Measurements from ENCODE around the gene RCOR1. TPM values are rescaled to one million over a fixed set of nuclear protein-coding genes. Genes with fewer than 3 reads are reported as not detected.

Gene RCOR1
- total and polyA plus RNA-seq, 11 donors: 2.7 to 20.9 (median 12.1) TPM

DNA sequence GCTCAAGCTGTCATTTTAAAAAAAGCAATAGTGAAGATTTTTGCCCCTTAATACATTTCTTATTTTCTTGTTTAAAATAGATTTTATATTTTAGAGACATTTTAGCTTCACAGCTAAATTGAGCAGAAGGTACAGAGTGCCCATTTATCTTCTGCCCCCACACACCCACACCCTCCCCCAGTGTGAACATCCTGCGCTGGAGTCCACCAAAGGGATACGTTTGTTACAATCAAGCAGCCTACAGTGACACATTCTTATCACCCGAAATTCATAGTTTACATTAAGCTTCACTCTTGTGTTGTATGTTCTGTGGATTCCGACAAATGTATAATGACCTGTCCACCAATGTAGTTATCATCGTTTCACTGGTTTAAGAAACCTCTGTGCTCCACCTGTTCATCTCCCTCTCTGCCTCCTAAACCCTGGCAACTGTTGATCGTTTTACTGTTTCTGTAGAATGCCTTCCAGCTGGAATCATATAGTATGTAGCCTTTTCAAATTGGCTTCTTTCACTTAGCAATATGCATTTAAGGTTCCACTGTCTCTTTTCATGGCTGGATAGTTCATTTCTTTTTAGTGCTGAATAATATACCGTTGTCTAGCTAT lies 93.8 kb downstream of the RCOR1 start:
- intact Hi-C loops (cut with DNase I): loop anchor here in 1 of 10 donors (10.0 kb wide), 1 partner anchor 161 kb away; no protein-coding TSS in a partner anchor
- TF ChIP-seq, protein P1, sequence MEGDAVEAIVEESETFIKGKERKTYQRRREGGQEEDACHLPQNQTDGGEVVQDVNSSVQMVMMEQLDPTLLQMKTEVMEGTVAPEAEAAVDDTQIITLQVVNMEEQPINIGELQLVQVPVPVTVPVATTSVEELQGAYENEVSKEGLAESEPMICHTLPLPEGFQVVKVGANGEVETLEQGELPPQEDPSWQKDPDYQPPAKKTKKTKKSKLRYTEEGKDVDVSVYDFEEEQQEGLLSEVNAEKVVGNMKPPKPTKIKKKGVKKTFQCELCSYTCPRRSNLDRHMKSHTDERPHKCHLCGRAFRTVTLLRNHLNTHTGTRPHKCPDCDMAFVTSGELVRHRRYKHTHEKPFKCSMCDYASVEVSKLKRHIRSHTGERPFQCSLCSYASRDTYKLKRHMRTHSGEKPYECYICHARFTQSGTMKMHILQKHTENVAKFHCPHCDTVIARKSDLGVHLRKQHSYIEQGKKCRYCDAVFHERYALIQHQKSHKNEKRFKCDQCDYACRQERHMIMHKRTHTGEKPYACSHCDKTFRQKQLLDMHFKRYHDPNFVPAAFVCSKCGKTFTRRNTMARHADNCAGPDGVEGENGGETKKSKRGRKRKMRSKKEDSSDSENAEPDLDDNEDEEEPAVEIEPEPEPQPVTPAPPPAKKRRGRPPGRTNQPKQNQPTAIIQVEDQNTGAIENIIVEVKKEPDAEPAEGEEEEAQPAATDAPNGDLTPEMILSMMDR (IDR thresholded peaks at IDR 0.05): no peak
- TF ChIP-seq POLR2A (IDR thresholded peaks at IDR 0.05): no peak
- 85 to 88% (median 87%) methylated on average over 7 of the region's 7 CpGs for WGBS, 4 donors

DNA sequence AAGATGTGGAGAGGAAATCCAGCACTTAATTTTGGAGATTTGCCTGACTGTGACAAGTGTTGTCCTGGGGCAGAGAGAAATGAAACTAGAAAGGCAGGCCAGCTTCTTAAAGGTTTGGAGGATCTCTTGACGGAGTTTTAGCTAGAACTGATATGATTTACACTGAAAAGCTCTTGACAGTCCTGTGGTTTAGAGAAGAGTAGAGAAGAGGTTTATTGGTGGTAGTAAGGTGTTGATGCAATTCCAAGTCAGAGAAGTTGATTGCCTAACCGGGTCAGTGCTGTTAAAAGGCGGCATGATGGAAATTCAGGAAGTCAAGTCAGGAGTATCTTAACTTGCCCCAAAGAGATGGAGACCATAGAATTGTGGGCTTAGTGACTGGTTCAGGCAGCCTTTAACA lies 95.8 kb downstream of the RCOR1 start:
- no peak overlapping the region for H3K4me3 ChIP-seq
- ATAC-seq: no peak
- no peaks in the 10 kb centered on the region for H3K27me3 ChIP-seq
- H3K36me3 ChIP-seq: peaks cover 0 to 8% (median 0%) of the 10 kb centered on the region in 9 donors
- H3K4me1 ChIP-seq: peaks cover 0 to 12% (median 3%) of the 10 kb centered on the region in 12 donors
- intact Hi-C loops (cut with DNase I): loop anchor here in 1 of 10 donors (10.0 kb wide), 1 partner anchor 163 kb away; no protein-coding TSS in a partner anchor
- TF ChIP-seq, protein P1 (IDR thresholded peaks at IDR 0.05): no peak
- no peak for TF ChIP-seq POLR2A (IDR thresholded peaks at IDR 0.05)
- no peak for DNase-seq
- 78 to 90% (median 86%) methylated on average over 3 of the region's 3 CpGs for WGBS, 4 donors
- no peak overlapping the region for H3K27ac ChIP-seq
- no peaks in the 10 kb centered on the region for H3K9me3 ChIP-seq

More for the DNA sequence above, 93.8 kb downstream of the RCOR1 start:
- Histone ChIP-seq H3K27me3 (no peaks in the 10 kb centered on the region), H3K4me3 (no peak overlapping the region), H3K27ac (no peak overlapping the region), H3K36me3 (peaks cover 0 to 22% (median 5%) of the 10 kb centered on the region in 9 donors), H3K9me3 (no peaks in the 10 kb centered on the region), H3K4me1 (peaks cover 0 to 12% (median 0%) of the 10 kb centered on the region in 12 donors)
- ATAC-seq (no peak), DNase-seq (no peak)

DNA sequence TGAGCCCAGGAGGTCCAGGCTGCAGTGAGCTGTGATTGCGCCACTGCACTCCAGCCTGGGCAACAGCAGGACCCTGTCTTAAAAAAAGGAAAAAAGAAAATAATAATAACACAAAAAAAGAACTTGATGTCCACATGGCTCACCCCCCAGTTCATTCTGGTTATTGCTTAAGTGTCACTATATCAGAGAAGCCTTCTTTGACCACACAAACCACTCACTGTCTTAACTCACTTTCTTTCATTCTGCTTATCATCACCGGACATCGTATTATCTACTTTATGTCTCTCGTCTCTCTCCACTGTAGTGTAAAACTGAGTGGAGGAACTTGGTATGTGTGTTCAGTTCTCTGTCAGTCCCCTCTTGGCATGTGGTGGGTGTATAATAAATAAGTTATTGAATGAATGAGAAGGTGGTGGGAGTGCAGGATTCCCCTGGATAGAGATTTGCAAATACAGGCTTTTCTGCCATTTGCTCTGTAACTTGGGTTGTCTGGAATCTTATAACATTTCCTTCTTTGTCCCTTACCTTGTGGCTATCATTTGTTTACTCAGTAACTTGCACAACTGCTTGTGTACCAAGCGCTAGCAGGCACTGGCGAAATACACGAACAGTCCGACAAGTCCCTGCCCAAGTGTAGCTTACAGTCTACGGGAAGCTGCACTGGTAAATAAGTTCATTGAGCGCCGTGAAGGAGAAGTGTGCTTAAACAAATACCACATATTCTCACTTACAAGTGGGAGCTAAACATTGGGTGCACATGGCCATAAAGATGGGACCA lies 98.2 kb downstream of the RCOR1 start:
- intact Hi-C loops (cut with DNase I): loop anchor here in 7 of 10 donors (5.0 to 10.0 kb wide), 10 partner anchors 84 to 404 kb away; partner anchors contain the start of genes RCOR1 (in 3 of the 7), EXOC3L4 (in 2 of the 7), LBHD2 (in 1 of the 7) and TRAF3 (in 1 of the 7)
- TF ChIP-seq, protein P1 (IDR thresholded peaks at IDR 0.05): no peak

DNA sequence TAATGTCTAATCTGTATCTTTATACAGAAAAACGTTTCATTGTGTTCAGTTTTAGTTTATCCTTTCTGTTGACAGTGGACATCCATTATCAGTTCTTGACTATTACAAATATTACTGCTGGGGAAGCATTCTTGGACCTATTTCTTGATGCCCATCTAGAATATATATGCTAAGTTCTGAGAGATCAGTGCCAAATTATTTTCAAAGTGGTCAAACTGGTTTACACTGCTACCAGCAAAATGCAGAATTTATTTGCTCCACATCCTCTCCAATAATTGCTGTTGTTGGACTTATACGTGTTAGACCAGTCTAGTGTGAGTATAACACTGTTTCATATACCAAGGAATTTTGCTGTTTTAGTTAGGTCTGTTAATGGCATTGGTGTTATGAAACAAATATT lies 99.3 kb downstream of the RCOR1 start:
- Histone ChIP-seq H3K4me3 (no peak overlapping the region), H3K27ac (no peak overlapping the region), H3K36me3 (no peaks in the 10 kb centered on the region), H3K4me1 (peaks cover 0 to 34% (median 9%) of the 10 kb centered on the region in 12 donors), H3K9me3 (no peaks in the 10 kb centered on the region), H3K27me3 (no peaks in the 10 kb centered on the region)
- no peak for DNase-seq
- no peak for TF ChIP-seq POLR2A (IDR thresholded peaks at IDR 0.05)
- TF ChIP-seq, protein P1 (IDR thresholded peaks at IDR 0.05): no peak
- ATAC-seq: no peak
- 69 to 75% (median 72%) methylated on average over 2 of the region's 2 CpGs for WGBS, 4 donors
- intact Hi-C loops (cut with DNase I): loop anchor here in 7 of 10 donors (5.0 to 10.0 kb wide), 10 partner anchors 83 to 403 kb away; partner anchors contain the start of genes RCOR1 (in 3 of the 7), EXOC3L4 (in 2 of the 7), LBHD2 (in 1 of the 7) and TRAF3 (in 1 of the 7)

More for the DNA sequence above, 98.2 kb downstream of the RCOR1 start:
- no peak overlapping the region for H3K27ac ChIP-seq
- no peaks in the 10 kb centered on the region for H3K27me3 ChIP-seq
- H3K4me1 ChIP-seq: peaks cover 0 to 28% (median 9%) of the 10 kb centered on the region in 12 donors
- ATAC-seq (no peak), DNase-seq (no peak)
- H3K9me3 ChIP-seq: no peaks in the 10 kb centered on the region
- H3K36me3 ChIP-seq: no peaks in the 10 kb centered on the region
- H3K4me3 ChIP-seq: no peak overlapping the region
- 86 to 92% (median 90%) methylated on average over 11 of the region's 11 CpGs for WGBS, 4 donors

Data from heart left ventricle (tissue), 16 donors.